Natural killer cell treated with Interleukin-12 subunit alpha and Interleukin-12 subunit beta and Interleukin-15 and Interleukin-18, amount 100 ng/mL, for 72 hours (primary cell): Measurements from ENCODE around the gene ORMDL1. TPM values are rescaled to one million over a fixed set of nuclear protein-coding genes. Genes with fewer than 3 reads are reported as not detected.
"Not testable (repeated sequence)": the region's sequence is repeated elsewhere in the genome, so short reads cannot be mapped to it uniquely, and the experiment has no call there.

Experiments
- ATAC-seq, 2 donors: fragments of 150-1000 bp; cut with Tn5 transposase in 1 of 2; sonication (Bioruptor Pico), chemical (Tn5 transposase) in 1 of 2; 2 replicates each; pipeline ENCODE4 v1.10.0; 2021
- DNase-seq: peaks from one replicate; pipeline ENCODE4 v3.0.0; 2022; ENCODE audit warnings: low spot score
- H3K27ac Mint-ChIP-seq, 2 donors: 1 replicate in 1 of 2; 2 replicates in 1 of 2; pipeline ENCODE4 v1.8.0; 2022; ENCODE audit warnings: mixed read lengths in 2 of 2, mild to moderate bottlenecking in 1 of 2, moderate library complexity in 1 of 2
- H3K27me3 Mint-ChIP-seq, 2 donors: 1 replicate in 1 of 2; 2 replicates in 1 of 2; pipeline ENCODE4 v1.8.0; 2022; ENCODE audit warnings: mixed read lengths in 2 of 2
- H3K36me3 Mint-ChIP-seq: one replicate; pipeline ENCODE4 v1.8.0; 2022; ENCODE audit warnings: mixed read lengths
- H3K4me1 Mint-ChIP-seq, 2 donors: 1 replicate in 1 of 2; 2 replicates in 1 of 2; pipeline ENCODE4 v1.8.0; 2022; ENCODE audit warnings: low read depth in 2 of 2, mixed read lengths in 2 of 2, mild to moderate bottlenecking in 1 of 2
- H3K4me3 Mint-ChIP-seq: one replicate; pipeline ENCODE4 v1.8.0; 2022; ENCODE audit warnings: mixed read lengths
- H3K9me3 Mint-ChIP-seq: 2 replicates; pipeline ENCODE4 v1.8.0; 2022; ENCODE audit warnings: mixed read lengths
- total RNA-seq, 2 donors: library from RNA; stranded (reverse); gene quantifications; one replicate each; pipeline ENCODE4 v1.2.3, GENCODE V29; 2022

Gene ORMDL1
- total RNA-seq, 2 donors from 2014 or later = 73.1 to 94.4 TPM

- no peak for ATAC-seq
- no peak overlapping the region for H3K4me3 Mint-ChIP-seq
- H3K27me3 Mint-ChIP-seq = no peaks in the 10 kb centered on the region
- no peak for DNase-seq
- H3K36me3 Mint-ChIP-seq = peaks cover 16% of the 10 kb centered on the region
- no peaks in the 10 kb centered on the region for H3K9me3 Mint-ChIP-seq
- peaks cover 3 to 9% of the 10 kb centered on the region in 2 donors for H3K4me1 Mint-ChIP-seq
- no peak overlapping the region for H3K27ac Mint-ChIP-seq
These were observed 14.3 kb upstream of the ORMDL1 start for GRCh38 chr2:189798312-189799029.

- no peaks in the 10 kb centered on the region for H3K27me3 Mint-ChIP-seq
- no peak overlapping the region for H3K27ac Mint-ChIP-seq
- DNase-seq (no peak), ATAC-seq (no peak)
- peaks cover 16% of the 10 kb centered on the region for H3K36me3 Mint-ChIP-seq
- no peak overlapping the region for H3K4me3 Mint-ChIP-seq
- no peaks in the 10 kb centered on the region for H3K9me3 Mint-ChIP-seq
- peaks cover 3 to 9% of the 10 kb centered on the region in 2 donors for H3K4me1 Mint-ChIP-seq
These were observed 13.8 kb upstream of the ORMDL1 start for GRCh38 chr2:189797902-189798301.

- Mint-ChIP-seq H3K27me3 (no peaks in the 10 kb centered on the region), H3K9me3 (no peaks in the 10 kb centered on the region)
These were observed 10.2 kb upstream of the ORMDL1 start for GRCh38 chr2:189794310-189794709.

GRCh38 chr2:189791338-189792042 lies 7.4 kb upstream of the ORMDL1 start:
- ATAC-seq (peak; percentile 77 to 78), DNase-seq (no peak)
- no peaks in the 10 kb centered on the region for H3K9me3 Mint-ChIP-seq
- H3K4me3 Mint-ChIP-seq = peak overlapping the region; percentile 87
- H3K4me1 Mint-ChIP-seq = peaks cover 12 to 18% of the 10 kb centered on the region in 2 donors
- H3K27ac Mint-ChIP-seq = peak overlapping the region; percentile 75 to 90
- no peaks in the 10 kb centered on the region for H3K27me3 Mint-ChIP-seq
- H3K36me3 Mint-ChIP-seq = peaks cover 3% of the 10 kb centered on the region

More at GRCh38 chr2:189794310-189794709, 10.2 kb upstream of the ORMDL1 start:
- H3K4me3 Mint-ChIP-seq = no peak overlapping the region
- ATAC-seq (no peak), DNase-seq (no peak)
- H3K4me1 Mint-ChIP-seq = peaks cover 3 to 12% of the 10 kb centered on the region in 2 donors
- peaks cover 6% of the 10 kb centered on the region for H3K36me3 Mint-ChIP-seq
- H3K27ac Mint-ChIP-seq = no peak overlapping the region

- Mint-ChIP-seq H3K4me3 (peak overlapping the region; percentile 85), H3K4me1 (peaks cover 43 to 50% of the 10 kb centered on the region in 2 donors), H3K27me3 (no peaks in the 10 kb centered on the region), H3K36me3 (peaks cover 22% of the 10 kb centered on the region), H3K9me3 (no peaks in the 10 kb centered on the region), H3K27ac (peak overlapping the region; percentile 85 to 89)
- no peak for DNase-seq
- no peak for ATAC-seq
These were observed 650 bp downstream of the ORMDL1 start for GRCh38 chr2:189783451-189783926.

GRCh38 chr2:189782221-189782671 lies 1.9 kb downstream of the ORMDL1 start:
- peak overlapping the region; percentile 85 to 89 for H3K27ac Mint-ChIP-seq
- H3K4me1 Mint-ChIP-seq = peaks cover 41 to 50% of the 10 kb centered on the region in 2 donors
- no peak for ATAC-seq
- no peak for DNase-seq
- H3K27me3 Mint-ChIP-seq = no peaks in the 10 kb centered on the region
- H3K36me3 Mint-ChIP-seq = peaks cover 27% of the 10 kb centered on the region
- H3K4me3 Mint-ChIP-seq = peak overlapping the region; percentile 85
- H3K9me3 Mint-ChIP-seq = no peaks in the 10 kb centered on the region

GRCh38 chr2:189772212-189772611 lies 11.9 kb downstream of the ORMDL1 start:
- ATAC-seq (no peak), DNase-seq (no peak)
- Mint-ChIP-seq H3K4me3 (no peak overlapping the region), H3K27me3 (no peaks in the 10 kb centered on the region), H3K4me1 (no peaks in the 10 kb centered on the region), H3K36me3 (peaks cover 17% of the 10 kb centered on the region), H3K9me3 (no peaks in the 10 kb centered on the region), H3K27ac (no peak overlapping the region)

GRCh38 chr2:189770590-189771322 lies 13.4 kb downstream of the ORMDL1 start:
- no peaks in the 10 kb centered on the region for H3K27me3 Mint-ChIP-seq
- no peaks in the 10 kb centered on the region for H3K9me3 Mint-ChIP-seq
- ATAC-seq = no peak
- H3K4me1 Mint-ChIP-seq = no peaks in the 10 kb centered on the region
- no peak overlapping the region for H3K27ac Mint-ChIP-seq
- peaks cover 17% of the 10 kb centered on the region for H3K36me3 Mint-ChIP-seq
- H3K4me3 Mint-ChIP-seq = no peak overlapping the region
- DNase-seq = no peak

- Mint-ChIP-seq H3K9me3 (no peaks in the 10 kb centered on the region), H3K27ac (peak overlapping the region; percentile 93 to 99), H3K36me3 (peaks cover 4% of the 10 kb centered on the region), H3K27me3 (no peaks in the 10 kb centered on the region), H3K4me1 (peaks cover 5 to 11% of the 10 kb centered on the region in 2 donors), H3K4me3 (peak overlapping the region; percentile 96)
- DNase-seq (no peak), ATAC-seq (no peak)
These were observed 20.1 kb downstream of the ORMDL1 start for GRCh38 chr2:189763908-189764661.

- Mint-ChIP-seq H3K4me1 (peaks cover 5 to 11% of the 10 kb centered on the region in 2 donors), H3K27ac (peak within 1 kb of the TSS; percentile 93 to 99), H3K36me3 (no peaks in the 10 kb centered on the region), H3K4me3 (peak within 1 kb of the TSS; percentile 96), H3K9me3 (no peaks in the 10 kb centered on the region), H3K27me3 (no peaks in the 10 kb centered on the region)
- ATAC-seq = peak; percentile 97 to 98
- peak; percentile 88 for DNase-seq
These were observed 21.4 kb downstream of the ORMDL1 start, which contains the start of gene OSGEPL1 for GRCh38 chr2:189762551-189763298. OSGEPL1 (minus strand) TSS chr2:189762792; CDS start chr2:189761640, 1,152 bp downstream.

GRCh38 chr2:189762229-189762550 lies 21.9 kb downstream of the ORMDL1 start:
- DNase-seq (no peak), ATAC-seq (peak in 1 of 2 donors; percentile 2)
- H3K36me3 Mint-ChIP-seq = no peaks in the 10 kb centered on the region
- H3K27me3 Mint-ChIP-seq = no peaks in the 10 kb centered on the region
- H3K4me1 Mint-ChIP-seq = peaks cover 5 to 11% of the 10 kb centered on the region in 2 donors
- no peaks in the 10 kb centered on the region for H3K9me3 Mint-ChIP-seq
- H3K27ac Mint-ChIP-seq = peak overlapping the region; percentile 93 to 99
- peak overlapping the region; percentile 96 for H3K4me3 Mint-ChIP-seq

GRCh38 chr2:189760154-189760553 lies 24.0 kb downstream of the ORMDL1 start:
- not testable (repeated sequence) for H3K27ac Mint-ChIP-seq, ATAC-seq, H3K4me3 Mint-ChIP-seq, DNase-seq, H3K36me3 Mint-ChIP-seq, H3K9me3 Mint-ChIP-seq, H3K27me3 Mint-ChIP-seq
- H3K4me1 Mint-ChIP-seq = peaks cover 5 to 11% of the 10 kb centered on the region in 2 donors
